Testis (tissue), 2 donors: ENCODE data around the gene FEN1.

Experiments used
- CTCF ChIP-seq, 3 experiments: fragments of 450-650 bp in 2 of 3; fragments of 200-600 bp in 1 of 3; sonication (generic) in 1 of 3; IDR thresholded peaks; one replicate each; pipeline ENCODE4 v1.5.1; 2016 to 2019; ENCODE audit warnings: antibody characterized with exemption in 3 of 3, mild to moderate bottlenecking in 2 of 3, moderate library complexity in 1 of 3
- POLR2A ChIP-seq: fragments of 450-650 bp; IDR thresholded peaks from one replicate; pipeline ENCODE4 v1.6.1; 2017; ENCODE audit warnings: antibody characterized with exemption, mild to moderate bottlenecking, moderate library complexity

GRCh38 chr11:61795876-61796526, 3.3 kb downstream of the FEN1 start:
- TF ChIP-seq CTCF (IDR thresholded peaks at IDR 0.05) (no peak), POLR2A (no peak)
